Endothelial cell of umbilical vein (primary cell): ENCODE measurements around the gene SLC9A9.

Experiments used
- EZH2 ChIP-seq: IDR thresholded peaks from 2 replicates; pipeline ENCODE4 v1.6.1; 2012; ENCODE audit warnings: borderline replicate concordance, low read depth, mild to moderate bottlenecking, moderate library complexity, low read length, inconsistent platforms; ENCODE audit not compliant: severe bottlenecking
- FOS ChIP-seq: IDR thresholded peaks from 2 replicates; pipeline ENCODE4 v1.6.1; 2011; ENCODE audit warnings: mild to moderate bottlenecking, low read length, moderate library complexity, borderline replicate concordance; ENCODE audit not compliant: insufficient read depth
- JUN ChIP-seq: IDR thresholded peaks from 2 replicates; pipeline ENCODE4 v1.6.1; 2011; ENCODE audit warnings: borderline replicate concordance, low read depth; ENCODE audit not compliant: insufficient read length, insufficient read depth
- MAX ChIP-seq: IDR thresholded peaks from 2 replicates; pipeline ENCODE4 v1.6.1; 2011; ENCODE audit not compliant: insufficient read depth, insufficient read length
- MYC ChIP-seq: IDR thresholded peaks from one replicate; pipeline ENCODE4 v1.6.1; 2011; ENCODE audit warnings: mild to moderate bottlenecking, low read depth, low read length
- POLR2A ChIP-seq: IDR thresholded peaks from 2 replicates; pipeline ENCODE4 v1.6.1; 2012; ENCODE audit warnings: low read depth, mild to moderate bottlenecking, control low read depth, low read length
- POLR2AphosphoS5 ChIP-seq: IDR thresholded peaks from 2 replicates; pipeline ENCODE4 v1.6.1; 2012; ENCODE audit warnings: low read depth, mild to moderate bottlenecking, control low read depth, low read length, moderate library complexity; ENCODE audit not compliant: insufficient read depth
- TF ChIP-seq, protein P1 (sequence below), 2 donors: IDR thresholded peaks; 1 replicate in 1 of 2; 2 replicates in 1 of 2; pipeline ENCODE4 v1.5.1; 2011; ENCODE audit warnings: low read length in 2 of 2, mild to moderate bottlenecking in 2 of 2, moderate library complexity in 2 of 2, control low read depth in 1 of 2, inconsistent platforms in 1 of 2, low read depth in 1 of 2; ENCODE audit not compliant: insufficient read depth in 1 of 2; ENCODE audit errors: extremely low read depth in 1 of 2

DNA sequence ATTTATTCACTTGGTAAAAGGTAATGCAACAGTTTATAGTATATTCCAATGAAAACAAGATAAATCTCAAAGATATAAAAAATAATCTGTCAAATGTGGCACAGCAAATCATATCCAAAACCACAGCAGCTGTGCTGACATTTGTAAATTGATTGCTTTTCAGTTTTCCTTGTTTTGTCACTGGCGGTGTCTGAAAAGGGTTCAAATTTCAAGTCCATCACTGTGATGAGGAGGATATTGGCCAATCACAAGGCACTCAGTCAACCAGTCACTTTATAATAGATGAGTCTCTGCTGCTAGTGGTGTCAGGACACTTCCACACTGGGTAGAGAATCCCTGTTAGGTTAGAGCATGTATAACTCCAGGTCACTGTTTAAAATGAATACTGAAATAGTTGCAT is 154.8 kb downstream of the SLC9A9 start:
- TF ChIP-seq, protein P1, sequence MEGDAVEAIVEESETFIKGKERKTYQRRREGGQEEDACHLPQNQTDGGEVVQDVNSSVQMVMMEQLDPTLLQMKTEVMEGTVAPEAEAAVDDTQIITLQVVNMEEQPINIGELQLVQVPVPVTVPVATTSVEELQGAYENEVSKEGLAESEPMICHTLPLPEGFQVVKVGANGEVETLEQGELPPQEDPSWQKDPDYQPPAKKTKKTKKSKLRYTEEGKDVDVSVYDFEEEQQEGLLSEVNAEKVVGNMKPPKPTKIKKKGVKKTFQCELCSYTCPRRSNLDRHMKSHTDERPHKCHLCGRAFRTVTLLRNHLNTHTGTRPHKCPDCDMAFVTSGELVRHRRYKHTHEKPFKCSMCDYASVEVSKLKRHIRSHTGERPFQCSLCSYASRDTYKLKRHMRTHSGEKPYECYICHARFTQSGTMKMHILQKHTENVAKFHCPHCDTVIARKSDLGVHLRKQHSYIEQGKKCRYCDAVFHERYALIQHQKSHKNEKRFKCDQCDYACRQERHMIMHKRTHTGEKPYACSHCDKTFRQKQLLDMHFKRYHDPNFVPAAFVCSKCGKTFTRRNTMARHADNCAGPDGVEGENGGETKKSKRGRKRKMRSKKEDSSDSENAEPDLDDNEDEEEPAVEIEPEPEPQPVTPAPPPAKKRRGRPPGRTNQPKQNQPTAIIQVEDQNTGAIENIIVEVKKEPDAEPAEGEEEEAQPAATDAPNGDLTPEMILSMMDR (IDR thresholded peaks at IDR 0.05; ENCODE audit: extremely low read depth in 1 of 2, insufficient read depth in 1 of 2, low read depth in 1 of 2, low read length in 2 of 2) = no peak
- TF ChIP-seq POLR2AphosphoS5 = no peak
- TF ChIP-seq POLR2A = no peak
- no peak for TF ChIP-seq EZH2
- TF ChIP-seq JUN = no peak
- TF ChIP-seq MAX = no peak
- no peak for TF ChIP-seq MYC
- TF ChIP-seq FOS = no peak
